Mucosa of descending colon (tissue), 3 donors: ENCODE measurements around the gene TRIM26. TPM values are rescaled to one million over a fixed set of nuclear protein-coding genes. Genes with fewer than 3 reads are reported as not detected.

Source experiments
- ATAC-seq: fragments of 200-7000 bp; cut with Tn5 transposase; one replicate; pipeline ENCODE4 v1.9.1; 2020; ENCODE audit warnings: mild to moderate bottlenecking, moderate library complexity
- DNase-seq, 3 donors: peaks; one replicate each; pipeline ENCODE4 v3.0.0-alpha.2; 2020
- H3K36me3 ChIP-seq: fragments of 200-600 bp; one replicate; pipeline ENCODE4 v1.8.0; 2021; ENCODE audit warnings: low read depth, mild to moderate bottlenecking
- H3K4me1 ChIP-seq: fragments of 200-600 bp; one replicate; pipeline ENCODE4 v1.8.0; 2021; ENCODE audit warnings: low read depth, mild to moderate bottlenecking
- H3K4me3 ChIP-seq: fragments of 200-600 bp; one replicate; pipeline ENCODE4 v1.8.0; 2021; ENCODE audit warnings: mild to moderate bottlenecking
- H3K9me3 ChIP-seq: fragments of 200-600 bp; one replicate; pipeline ENCODE4 v1.8.0; 2021; ENCODE audit warnings: mild to moderate bottlenecking
- CTCF ChIP-seq: fragments of 200-600 bp; IDR thresholded peaks from one replicate; pipeline ENCODE4 v1.8.0; 2022; ENCODE audit warnings: antibody characterized with exemption, mild to moderate bottlenecking
- intact Hi-C, 2 donors: fragments of 100-400 bp; cut with DNase I in 1 of 2; cut with micrococcal nuclease in 1 of 2; formaldehyde crosslinking; loops; one replicate each; pipeline versions ENCODE4 v1.11.0 to v1.11.1; 2022; cut with DNase I, micrococcal nuclease
- total RNA-seq, 3 donors: library from RNA; stranded (reverse); fragmentation: NEBNext Ultra II Directional in 2 of 3; extraction: Animal tissue kit (Norgen Biotek cat#: 25700) in 2 of 3; gene quantifications; one replicate each; pipeline versions ENCODE4 v1.2.1 to v1.2.4, GENCODE V29; 2021 to 2023
- donor health status: DM: no; HTN: no; CAD: no; lungs with moderate emphysema.
- donor health status: DM: no; HTN: no; CAD: no.
- donor health status: DM: no; HTN: yes; CAD: no.

Gene TRIM26
- total RNA-seq, 3 donors from 2014 or later: 52.6 to 58.1 (median 53.0) TPM

GRCh38 chr6:30188541-30188940 lies 24.7 kb downstream of the TRIM26 start:
- ATAC-seq: no peak
- no peak for DNase-seq
- Histone ChIP-seq H3K36me3 (peaks cover 10% of the 10 kb centered on the region), H3K4me1 (no peaks in the 10 kb centered on the region), H3K4me3 (no peak overlapping the region), H3K9me3 (no peaks in the 10 kb centered on the region)
- no peak for TF ChIP-seq CTCF
- intact Hi-C loops: no loop called here

GRCh38 chr6:30185846-30186484 lies 27.2 kb downstream of the TRIM26 start:
- H3K9me3 ChIP-seq: no peaks in the 10 kb centered on the region
- intact Hi-C loops: no loop called here
- H3K4me1 ChIP-seq: no peaks in the 10 kb centered on the region
- DNase-seq: no peak
- ATAC-seq: no peak
- peaks cover 10% of the 10 kb centered on the region for H3K36me3 ChIP-seq
- TF ChIP-seq CTCF: no peak
- no peak overlapping the region for H3K4me3 ChIP-seq

- Histone ChIP-seq H3K36me3 (peaks cover 10% of the 10 kb centered on the region), H3K9me3 (peaks cover 3% of the 10 kb centered on the region)
- peak; percentile 17 for ATAC-seq
Observed at GRCh38 chr6:30184417-30185031, 28.7 kb downstream of the TRIM26 start.

GRCh38 chr6:30180145-30180544 lies 33.1 kb downstream of the TRIM26 start:
- TF ChIP-seq CTCF: no peak
- ATAC-seq: no peak
- intact Hi-C loops: no loop called here
- DNase-seq: no peak
- Histone ChIP-seq H3K4me1 (no peaks in the 10 kb centered on the region), H3K9me3 (peaks cover 4% of the 10 kb centered on the region), H3K4me3 (no peak overlapping the region), H3K36me3 (no peaks in the 10 kb centered on the region)

More at GRCh38 chr6:30184417-30185031, 28.7 kb downstream of the TRIM26 start:
- Histone ChIP-seq H3K4me1 (no peaks in the 10 kb centered on the region), H3K4me3 (no peak overlapping the region)
- intact Hi-C loops: no loop called here
- no peak for TF ChIP-seq CTCF
- no peak for DNase-seq

DNA sequence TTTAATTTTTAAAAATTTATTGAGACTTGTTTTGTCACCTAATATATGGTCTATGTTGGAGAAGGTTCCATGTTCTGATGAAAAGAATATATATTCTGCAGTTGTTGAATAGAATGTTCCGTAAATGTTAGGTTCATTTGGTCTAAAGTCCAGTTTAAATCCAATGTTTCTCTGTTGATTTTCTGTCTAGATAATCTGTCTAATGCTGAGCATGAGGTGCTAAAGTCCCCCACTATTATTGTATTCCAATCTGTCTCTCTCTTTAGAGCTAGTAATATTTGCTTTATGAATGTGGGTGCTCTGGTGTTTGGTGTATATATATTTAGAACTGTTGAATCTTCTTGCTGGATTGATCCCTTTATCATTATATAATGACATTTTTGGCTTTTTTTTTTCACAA lies 34.4 kb downstream of the TRIM26 start:
- Histone ChIP-seq H3K36me3 (no peaks in the 10 kb centered on the region), H3K4me1 (no peaks in the 10 kb centered on the region), H3K4me3 (no peak overlapping the region), H3K9me3 (peaks cover 4% of the 10 kb centered on the region)
- DNase-seq: no peak
- intact Hi-C loops: loop anchor here in 1 of 2 donors (10.0 kb wide), 1 partner anchor 74 kb away; no protein-coding TSS in a partner anchor
- ATAC-seq: no peak
- no peak for TF ChIP-seq CTCF
